Measurements from ENCODE around the gene MEIS2. TPM values are rescaled to one million over a fixed set of nuclear protein-coding genes. Genes with fewer than 3 reads are reported as not detected.

Gene MEIS2
- total and polyA plus RNA-seq, 2 donors (not counting 3 experiments of a cell fraction or from before 2014, with no cell fraction given): 22.5 to 26.2 TPM

GRCh38 chr15:37134244-37134643 lies 33.9 kb upstream of the MEIS2 start:
- POLR2A ChIA-PET: no interaction called here
- Histone ChIP-seq H3K79me2 (ENCODE audit: control insufficient read depth, insufficient read depth, low read length) (no peaks in the 10 kb centered on the region), H3K4me1 (ENCODE audit: control insufficient read depth, extremely low read depth, insufficient read depth, low read length) (no peaks in the 10 kb centered on the region), H3K36me3 (ENCODE audit: control insufficient read depth in 2 of 2, extremely low read depth in 1 of 2, insufficient read depth in 2 of 2, low read length in 2 of 2) (no peaks in the 10 kb centered on the region), H3K4me3 (replicated peaks in 1 of 3; ENCODE audit: insufficient read depth in 1 of 3, low read depth in 1 of 3, low read length in 3 of 3) (no peak overlapping the region), H3K4me2 (ENCODE audit: insufficient read depth, low read length) (no peak overlapping the region), H3K9me1 (replicated peaks; ENCODE audit: control insufficient read depth, extremely low read depth, insufficient read depth, low read length) (no peaks in the 10 kb centered on the region), H3K27me3 (ENCODE audit: control insufficient read depth in 2 of 2, insufficient read depth in 2 of 2, low read length in 2 of 2) (peaks cover 18 to 38% of the 10 kb centered on the region in 2 experiments), H3K9ac (replicated peaks; ENCODE audit: extremely low read depth, insufficient read depth, low read length) (no peak overlapping the region), H2AFZ (ENCODE audit: low read depth, low read length) (no peak overlapping the region), H3K27ac (ENCODE audit: insufficient read depth, low read depth, low read length) (no peak overlapping the region), H4K20me1 (replicated peaks; ENCODE audit: control insufficient read depth, extremely low read depth, insufficient read depth, low read length) (no peaks in the 10 kb centered on the region), H3K9me3 (replicated peaks; ENCODE audit: control insufficient read depth, insufficient read depth, low read length) (no peaks in the 10 kb centered on the region)
- dilution Hi-C loops (cut with MboI; ENCODE audit: extremely low pct_ligation_motif_present, low sequenced_read_pairs) (no loop called here), intact Hi-C loops (cut with micrococcal nuclease) (loop anchor here (1.0 to 10.0 kb wide), 6 partner anchors 251 to 1849 kb away; no protein-coding TSS in a partner anchor)
- CTCF ChIA-PET: interaction anchor here (0.6 to 4.9 kb wide), 29 partner anchors 10 to 1848 kb away, joined by 3 to 77 read pairs (median 4); no protein-coding TSS in a partner anchor
- no peak for TF ChIP-seq POLR2AphosphoS5 (IDR thresholded peaks at IDR 0.05; ENCODE audit: insufficient read depth, low read depth, low read length)
- TF ChIP-seq, protein P1, sequence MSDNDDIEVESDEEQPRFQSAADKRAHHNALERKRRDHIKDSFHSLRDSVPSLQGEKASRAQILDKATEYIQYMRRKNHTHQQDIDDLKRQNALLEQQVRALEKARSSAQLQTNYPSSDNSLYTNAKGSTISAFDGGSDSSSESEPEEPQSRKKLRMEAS (IDR thresholded peaks at IDR 0.05; ENCODE audit: insufficient read depth, insufficient read length): no peak
- TF ChIP-seq EZH2 (IDR thresholded peaks at IDR 0.05; ENCODE audit: borderline replicate concordance, low read depth, low read length, severe bottlenecking): no peak
- TF ChIP-seq MYC (IDR thresholded peaks at IDR 0.05; ENCODE audit: low read depth, low read length): no peak
- no peak for TF ChIP-seq GATA2 (IDR thresholded peaks at IDR 0.05; ENCODE audit: insufficient read depth, insufficient read length, low read depth, low read length)
- TF ChIP-seq FOS (IDR thresholded peaks at IDR 0.05; ENCODE audit: borderline replicate concordance, insufficient read depth, low read length): no peak
- no peak for TF ChIP-seq POLR2A (IDR thresholded peaks at IDR 0.05; ENCODE audit: low read depth, low read length)
- TF ChIP-seq CTCF (IDR thresholded peaks at IDR 0.05; ENCODE audit: extremely low read depth in 1 of 2, insufficient read depth in 1 of 2, low read depth in 1 of 2, low read length in 2 of 2): no peak
- no peak for TF ChIP-seq JUN (IDR thresholded peaks at IDR 0.05; ENCODE audit: borderline replicate concordance, insufficient read depth, insufficient read length, low read depth)
- BruUV-seq (replicated peaks): no TSS peak
- DNase-seq (ENCODE audit: low read depth, low spot score) (no peak), FAIRE-seq (no peak)
